Measurements from ENCODE around the gene ZNF705A.
"Not testable (repeated sequence)": the region's sequence is repeated elsewhere in the genome, so short reads cannot be mapped to it uniquely, and the experiment has no call there.

The ZNF705A gene

DNA sequence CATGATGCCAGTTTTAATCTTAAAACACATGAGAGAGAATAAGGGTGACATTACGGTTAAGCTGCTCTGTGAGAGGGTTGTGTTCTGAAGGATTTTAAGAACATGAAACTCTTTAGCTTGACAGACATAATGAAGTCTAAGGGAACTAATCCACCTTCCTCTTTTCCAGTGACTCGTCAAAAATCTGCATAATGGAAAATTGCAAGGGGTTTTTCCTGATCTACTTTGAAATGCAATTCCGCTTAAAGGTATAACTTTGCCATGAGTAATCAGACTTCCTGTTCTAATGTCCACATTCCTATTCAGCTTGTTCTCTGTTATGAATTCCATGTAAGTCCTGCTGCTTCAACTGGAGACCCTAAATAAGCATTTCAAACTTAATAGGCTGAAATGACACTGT, at the start of gene ZNF705A:
ZNF705A (plus strand) TSS at position 171 of the 400 bp plus-strand sequence. CDS start 15,611 bp downstream, outside the sequence.
- DNase-seq, result no peak

DNA sequence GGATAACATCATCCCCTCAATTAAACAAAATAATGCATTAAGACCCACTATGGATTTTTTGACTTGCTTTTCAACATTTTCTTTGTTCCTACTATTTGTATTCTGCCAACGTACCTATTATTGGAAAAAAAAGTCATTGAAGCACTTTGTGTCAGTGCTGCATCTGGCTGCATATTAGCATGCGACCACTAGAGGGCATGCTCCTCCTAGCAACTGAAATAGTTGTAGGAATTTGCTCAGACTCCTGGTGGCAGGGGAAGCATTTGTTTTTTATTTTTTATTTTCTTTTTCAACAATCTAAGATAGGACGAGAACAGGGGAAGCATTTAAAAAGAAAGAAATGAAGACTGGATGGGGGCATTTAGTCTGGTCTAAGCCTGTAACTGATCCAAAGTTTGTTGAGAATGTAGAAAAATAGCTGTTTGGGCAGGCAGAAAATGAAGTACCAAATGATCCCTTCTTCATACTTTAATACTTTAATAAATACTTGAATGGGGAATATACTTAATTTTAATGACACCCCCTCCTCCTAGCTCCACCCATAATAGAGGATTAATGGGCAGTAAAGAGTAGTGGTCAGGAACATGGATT, 47.9 kb upstream of the ZNF705A start:
- peak; percentile 80 for DNase-seq

DNA sequence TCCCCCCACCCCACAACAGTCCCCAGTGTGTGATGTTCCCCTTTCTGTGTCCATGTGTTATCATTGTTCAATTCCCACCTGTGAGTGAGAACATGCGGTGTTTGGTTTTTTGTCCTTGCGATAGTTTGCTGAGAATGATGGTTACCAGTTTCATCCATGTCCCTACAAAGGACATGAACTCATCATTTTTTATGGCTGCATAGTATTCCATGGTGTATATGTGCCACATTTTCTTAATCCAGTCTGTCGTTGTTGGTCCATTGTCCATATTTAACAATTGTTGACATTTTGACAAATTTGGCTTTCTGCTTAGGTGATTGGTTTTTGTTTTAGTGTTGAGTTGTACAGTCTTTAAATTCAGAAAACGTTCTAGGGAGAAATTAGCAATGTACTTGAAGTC, 43.7 kb upstream of the ZNF705A start:
- not testable (repeated sequence) for DNase-seq

- no peak for DNase-seq
These were observed 36.6 kb upstream of the ZNF705A start for GRCh38 chr12:8120072-8120713.

- DNase-seq, result no peak
These were observed 33.5 kb upstream of the ZNF705A start, which contains the start of gene CLEC4A for GRCh38 chr12:8123124-8123912. Gene CLEC4A (plus strand): TSS chr12:8123617. CDS start chr12:8123879, 262 bp downstream.

GRCh38 chr12:8127138-8127537, 29.7 kb upstream of the ZNF705A start:
- DNase-seq, result no peak

GRCh38 chr12:8133636-8134397, 23.0 kb upstream of the ZNF705A start:
- DNase-seq, result not testable (repeated sequence)

- DNase-seq, result not testable (repeated sequence)
These were observed 22.4 kb upstream of the ZNF705A start for GRCh38 chr12:8134398-8134930.

GRCh38 chr12:8141647-8142046, 15.2 kb upstream of the ZNF705A start:
- not testable (repeated sequence) for DNase-seq

GRCh38 chr12:8143261-8143660, 13.6 kb upstream of the ZNF705A start:
- no peak for DNase-seq

DNA sequence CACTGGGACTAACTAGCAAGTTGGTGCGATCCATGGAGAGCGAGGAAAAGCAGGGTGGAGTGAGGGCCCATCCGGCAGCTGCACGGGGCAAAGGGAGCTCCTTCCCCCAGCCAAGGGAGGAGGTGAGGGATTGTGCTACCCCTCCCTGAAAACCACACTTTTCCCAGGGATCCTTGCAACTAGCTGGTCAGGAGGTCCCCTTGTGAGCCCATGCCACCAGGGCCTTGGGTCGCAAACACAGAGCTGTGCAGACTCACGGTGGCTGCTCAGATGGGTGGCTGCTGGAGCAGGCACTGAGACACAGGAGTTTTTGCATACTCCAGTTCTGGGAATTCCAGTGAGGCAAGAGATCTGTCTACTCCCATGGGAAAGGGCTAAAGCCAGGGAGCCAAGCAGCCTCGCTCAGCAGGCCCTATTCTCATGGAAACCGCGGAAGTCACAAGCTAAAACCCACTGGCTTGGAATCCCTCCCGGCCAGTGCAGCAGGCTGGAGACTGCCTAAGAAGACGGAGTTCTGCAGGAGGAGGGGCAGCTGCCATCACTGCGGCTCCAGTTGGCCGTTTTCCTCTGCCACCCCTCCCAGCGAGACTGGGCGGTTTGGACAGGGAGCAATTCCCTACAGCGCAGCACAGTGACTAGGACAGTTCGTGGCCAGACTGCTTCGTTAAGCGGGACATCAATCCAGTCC, 10.9 kb upstream of the ZNF705A start:
- no peak for DNase-seq

- DNase-seq, result no peak
These were observed 10.4 kb upstream of the ZNF705A start for GRCh38 chr12:8146442-8146771.

- DNase-seq, result no peak
These were observed 2.3 kb upstream of the ZNF705A start for GRCh38 chr12:8154526-8154925.

DNA sequence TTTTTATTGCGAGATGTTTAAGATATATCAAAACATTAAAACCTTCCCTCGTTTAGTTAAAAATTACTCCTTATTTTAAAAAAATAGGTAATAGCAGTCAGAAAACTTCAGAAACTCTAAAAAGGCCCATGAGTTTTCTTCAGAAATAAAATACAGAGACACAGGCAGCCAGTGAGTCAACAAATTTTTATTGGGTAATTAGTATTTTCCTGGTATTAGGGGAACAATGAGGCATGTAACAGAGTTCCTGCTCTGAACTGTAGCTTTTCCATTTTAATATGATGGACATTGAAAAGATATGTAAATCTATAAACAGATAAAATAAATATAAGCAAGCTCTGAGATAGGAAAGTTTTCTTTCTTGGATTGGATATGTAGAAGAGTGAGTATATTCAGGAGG, 399 bp upstream of the ZNF705A start:
- no peak for DNase-seq

DNA sequence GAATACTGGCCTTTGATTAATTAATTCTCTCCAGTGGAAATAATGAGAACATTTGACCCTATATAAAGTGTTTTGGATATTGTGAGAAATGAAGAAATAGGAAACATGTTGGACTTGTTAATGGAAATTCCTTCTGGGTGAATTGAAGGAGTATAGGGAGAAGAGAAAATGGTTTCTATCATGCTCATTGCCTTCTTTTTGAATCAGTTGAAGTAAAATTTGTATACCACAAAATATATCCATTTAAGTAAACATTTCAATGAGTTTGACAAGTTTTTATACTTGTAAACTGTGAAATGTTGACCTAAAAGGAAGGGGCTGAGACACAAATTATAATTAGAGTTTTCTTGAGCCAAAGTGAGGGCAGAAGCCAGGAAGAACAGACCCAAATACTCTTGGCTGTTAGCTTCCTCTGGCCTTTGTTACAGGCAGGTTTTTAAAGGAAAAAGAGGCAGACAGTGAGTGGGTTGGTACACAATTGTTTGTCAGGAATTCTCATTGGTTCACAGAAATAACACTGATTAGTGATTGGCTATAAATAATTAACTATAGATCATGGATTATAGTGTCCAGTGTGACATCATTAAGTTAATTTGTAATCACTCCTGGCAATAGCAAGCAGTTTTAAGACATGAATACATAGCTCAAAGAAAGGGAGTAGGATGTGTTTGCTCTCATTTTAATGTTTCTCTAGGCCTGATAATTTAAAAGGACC, 826 bp downstream of the ZNF705A start:
- no peak for DNase-seq

DNA sequence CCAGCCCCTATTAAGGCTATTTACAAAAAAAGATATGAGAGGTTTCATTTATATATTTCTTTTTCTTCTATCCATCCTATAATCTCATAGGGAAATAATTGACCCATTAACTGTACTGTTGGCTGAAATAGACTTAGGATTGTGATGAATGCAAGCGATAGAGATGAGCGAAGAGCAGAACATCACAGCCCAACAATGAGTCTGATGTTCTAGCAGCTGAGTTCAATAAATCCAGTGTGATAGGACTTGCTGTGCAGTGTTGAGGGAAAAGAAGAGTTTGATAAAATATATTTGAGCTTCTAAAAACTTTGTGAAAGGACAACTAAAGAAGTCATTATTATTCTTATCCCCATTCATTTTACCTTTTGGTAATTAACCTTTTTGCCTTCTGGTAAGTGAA, 16.1 kb downstream of the ZNF705A start:
- DNase-seq, result not testable (repeated sequence)

GRCh38 chr12:8179989-8180585, 23.3 kb downstream of the ZNF705A start:
- DNase-seq, result peak; percentile 77

GRCh38 chr12:8181271-8181670, 24.5 kb downstream of the ZNF705A start:
- DNase-seq, result not testable (repeated sequence)

GRCh38 chr12:8182923-8183322, 26.1 kb downstream of the ZNF705A start:
- DNase-seq, result not testable (repeated sequence)

DNA sequence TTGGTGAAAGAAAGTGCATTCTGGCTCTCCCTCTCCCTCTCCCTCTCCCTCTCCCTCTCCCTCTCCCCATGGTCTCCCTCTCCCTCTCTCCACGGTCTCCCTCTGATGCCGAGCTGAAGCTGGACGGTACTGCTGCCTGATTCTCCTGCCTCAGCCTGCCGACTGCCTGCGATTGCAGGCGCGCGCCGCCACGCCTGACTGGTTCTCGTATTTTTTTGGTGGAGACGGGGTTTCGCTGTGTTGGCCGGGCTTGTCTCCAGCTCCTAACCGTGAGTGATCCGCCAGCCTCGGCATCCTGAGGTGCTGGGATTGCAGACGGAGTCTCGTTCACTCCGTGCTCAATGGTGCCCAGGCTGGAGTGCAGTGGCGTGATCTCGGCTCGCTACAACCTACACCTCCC, 26.5 kb downstream of the ZNF705A start:
- DNase-seq, result not testable (repeated sequence)

DNA sequence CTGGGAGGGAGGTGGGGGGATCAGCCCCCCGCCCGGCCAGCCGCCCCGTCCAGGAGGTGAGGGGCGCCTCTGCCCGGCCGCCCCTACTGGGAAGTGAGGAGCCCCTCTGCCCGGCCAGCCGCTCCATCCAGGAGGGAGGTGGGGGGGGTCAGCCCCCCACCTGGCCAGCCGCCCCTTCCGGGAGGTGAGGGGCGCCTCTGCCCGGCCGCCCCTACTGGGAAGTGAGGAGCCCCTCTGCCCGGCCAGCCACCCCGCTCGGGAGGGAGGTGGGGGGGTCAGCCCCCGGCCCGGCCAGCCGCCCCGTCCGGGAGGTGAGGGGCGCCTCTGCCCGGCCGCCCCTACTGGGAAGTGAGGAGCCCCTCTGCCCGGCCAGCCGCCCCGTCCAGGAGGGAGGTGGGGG, 27.4 kb downstream of the ZNF705A start:
- not testable (repeated sequence) for DNase-seq
